Mesothelial cell of epicardium (in vitro differentiated cells): Measurements from ENCODE around the gene SLIT3. TPM values are rescaled to one million over a fixed set of nuclear protein-coding genes. Genes with fewer than 3 reads are reported as not detected.

Experiments used
- DNase-seq, 2 experiments: peaks; one replicate each; pipeline ENCODE4 v3.0.0; 2021; ENCODE audit warnings: low spot score in 2 of 2; ENCODE audit not compliant: unreplicated experiment in 2 of 2
- H3K27ac Mint-ChIP-seq: 2 replicates; pipeline ENCODE4 v1.8.0; 2021; ENCODE audit warnings: mixed read lengths
- H3K27me3 Mint-ChIP-seq: 2 replicates; pipeline ENCODE4 v1.8.0; 2021; ENCODE audit warnings: low read depth, mixed read lengths
- H3K36me3 Mint-ChIP-seq: 2 replicates; pipeline ENCODE4 v1.8.0; 2021; ENCODE audit warnings: mixed read lengths
- H3K4me1 Mint-ChIP-seq: 2 replicates; pipeline ENCODE4 v1.8.0; 2021; ENCODE audit warnings: mixed read lengths
- H3K4me3 Mint-ChIP-seq: 2 replicates; pipeline ENCODE4 v1.8.0; 2021; ENCODE audit warnings: mild to moderate bottlenecking, moderate library complexity, mixed read lengths
- H3K9me3 Mint-ChIP-seq: 2 replicates; pipeline ENCODE4 v1.8.0; 2021; ENCODE audit warnings: mixed read lengths
- total RNA-seq: library from RNA; stranded (reverse); gene quantifications from 3 replicates; pipeline ENCODE4 v1.2.1, GENCODE V29; 2021
- TF ChIP-seq, protein P1 (sequence below): fragments of 200-600 bp; sonication (generic); IDR thresholded peaks from one replicate; pipeline ENCODE4 v1.5.0; 2021; ENCODE audit warnings: antibody characterized with exemption; ENCODE audit not compliant: unreplicated experiment

Gene SLIT3
- total RNA-seq, 1 donor from 2014 or later, result 65.1 TPM

DNA sequence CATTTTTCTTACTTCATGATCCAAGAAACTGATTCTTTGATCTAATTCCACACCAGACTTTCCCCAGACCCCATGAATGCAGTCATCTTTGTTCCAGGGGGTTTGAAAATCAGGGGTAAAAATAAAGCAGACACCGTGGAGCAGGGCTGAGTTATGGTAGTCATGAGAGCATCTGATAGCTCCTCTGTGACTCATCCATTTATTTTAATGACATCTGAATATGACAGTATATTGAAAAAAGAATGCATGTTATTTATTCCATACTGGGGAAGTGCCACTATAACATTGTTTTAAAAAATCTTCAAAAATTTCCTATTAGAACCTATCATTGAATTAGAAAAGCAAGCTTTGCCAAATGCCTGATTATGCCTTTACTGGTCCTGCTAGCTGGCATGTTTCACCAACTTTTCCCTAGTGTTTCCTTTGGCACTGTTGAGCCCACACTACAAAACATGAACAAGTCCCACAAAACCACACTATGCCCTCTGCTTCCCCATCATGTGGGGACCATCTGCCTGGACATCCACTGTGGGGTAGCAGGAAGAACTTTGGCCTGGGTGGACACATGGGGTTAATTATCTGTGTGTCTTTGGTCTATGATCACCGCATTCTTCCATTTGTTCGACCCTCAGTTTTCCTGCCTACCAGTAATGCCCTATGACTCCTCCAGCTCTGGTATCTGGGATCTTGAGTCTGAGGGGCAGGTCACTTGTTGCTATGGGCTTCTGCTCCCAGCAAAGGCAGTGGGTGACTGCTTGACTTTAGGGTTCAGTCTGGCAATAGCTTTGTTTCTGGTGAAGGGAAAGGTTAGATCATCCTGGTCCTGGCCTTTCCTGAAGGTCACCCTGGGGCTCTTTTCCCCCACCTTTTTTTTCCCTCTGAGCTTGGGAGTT is 639.1 kb downstream of the SLIT3 start:
- Mint-ChIP-seq H3K36me3 (no peaks in the 10 kb centered on the region), H3K27ac (no peak overlapping the region), H3K27me3 (peaks cover 4% of the 10 kb centered on the region), H3K4me3 (no peak overlapping the region), H3K4me1 (peaks cover 9% of the 10 kb centered on the region), H3K9me3 (no peaks in the 10 kb centered on the region)
- TF ChIP-seq, protein P1, sequence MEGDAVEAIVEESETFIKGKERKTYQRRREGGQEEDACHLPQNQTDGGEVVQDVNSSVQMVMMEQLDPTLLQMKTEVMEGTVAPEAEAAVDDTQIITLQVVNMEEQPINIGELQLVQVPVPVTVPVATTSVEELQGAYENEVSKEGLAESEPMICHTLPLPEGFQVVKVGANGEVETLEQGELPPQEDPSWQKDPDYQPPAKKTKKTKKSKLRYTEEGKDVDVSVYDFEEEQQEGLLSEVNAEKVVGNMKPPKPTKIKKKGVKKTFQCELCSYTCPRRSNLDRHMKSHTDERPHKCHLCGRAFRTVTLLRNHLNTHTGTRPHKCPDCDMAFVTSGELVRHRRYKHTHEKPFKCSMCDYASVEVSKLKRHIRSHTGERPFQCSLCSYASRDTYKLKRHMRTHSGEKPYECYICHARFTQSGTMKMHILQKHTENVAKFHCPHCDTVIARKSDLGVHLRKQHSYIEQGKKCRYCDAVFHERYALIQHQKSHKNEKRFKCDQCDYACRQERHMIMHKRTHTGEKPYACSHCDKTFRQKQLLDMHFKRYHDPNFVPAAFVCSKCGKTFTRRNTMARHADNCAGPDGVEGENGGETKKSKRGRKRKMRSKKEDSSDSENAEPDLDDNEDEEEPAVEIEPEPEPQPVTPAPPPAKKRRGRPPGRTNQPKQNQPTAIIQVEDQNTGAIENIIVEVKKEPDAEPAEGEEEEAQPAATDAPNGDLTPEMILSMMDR, result no peak
- no peak for DNase-seq

DNA sequence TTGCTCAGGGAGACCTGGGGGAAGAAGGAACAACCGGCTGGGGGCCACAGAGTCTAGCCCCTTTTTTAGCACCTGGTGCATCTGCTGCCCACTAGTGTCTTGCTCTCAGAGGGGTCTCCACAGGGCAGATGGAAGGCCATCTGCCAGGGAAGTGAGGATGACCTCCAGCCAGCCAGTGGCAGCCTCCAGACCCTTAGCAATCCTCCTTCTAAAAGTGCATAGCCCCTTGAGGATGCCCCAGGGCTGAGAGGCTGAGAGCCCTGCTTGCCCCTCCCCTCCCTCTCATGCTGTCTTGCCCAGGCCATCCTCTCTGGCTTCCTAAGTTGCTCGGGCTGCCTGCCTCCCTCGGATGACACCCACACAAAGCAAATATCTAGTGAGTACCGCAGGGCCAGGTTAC is 640.2 kb downstream of the SLIT3 start:
- no peaks in the 10 kb centered on the region for H3K36me3 Mint-ChIP-seq
- DNase-seq, result no peak
- TF ChIP-seq, protein P1, result no peak
- no peaks in the 10 kb centered on the region for H3K9me3 Mint-ChIP-seq
- H3K27me3 Mint-ChIP-seq, result peaks cover 4% of the 10 kb centered on the region
- H3K4me3 Mint-ChIP-seq, result no peak overlapping the region
- H3K4me1 Mint-ChIP-seq, result peaks cover 15% of the 10 kb centered on the region
- H3K27ac Mint-ChIP-seq, result no peak overlapping the region

DNA sequence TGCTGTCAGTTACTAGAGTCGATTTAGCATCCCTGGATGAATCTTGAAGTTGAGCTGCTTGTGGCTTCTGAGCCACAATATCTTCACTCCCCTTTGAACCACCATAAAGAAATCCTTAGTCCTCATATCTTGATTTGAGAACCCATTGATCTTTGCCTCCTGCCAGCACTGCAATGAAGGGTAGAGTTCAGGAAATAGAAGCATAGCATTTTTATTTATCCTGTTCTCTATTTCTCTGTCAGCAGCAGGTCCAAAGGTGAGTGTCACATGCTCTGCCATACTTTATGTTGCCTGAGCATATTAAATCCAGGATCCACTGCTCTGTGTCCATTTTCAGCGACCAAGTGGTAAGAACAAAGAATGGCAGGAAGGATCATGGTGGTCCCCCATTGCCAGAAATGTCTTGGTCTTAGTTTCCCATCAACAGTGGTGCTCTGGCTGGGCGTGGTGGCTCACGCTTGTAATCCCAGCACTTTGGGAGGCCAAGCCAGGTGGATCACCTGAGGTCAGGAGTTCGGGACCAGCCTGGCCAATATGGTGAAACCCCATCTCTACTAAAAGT is 641.6 kb downstream of the SLIT3 start:
- Mint-ChIP-seq H3K4me3 (no peak overlapping the region), H3K9me3 (no peaks in the 10 kb centered on the region), H3K27me3 (peaks cover 4% of the 10 kb centered on the region), H3K4me1 (peaks cover 20% of the 10 kb centered on the region), H3K36me3 (no peaks in the 10 kb centered on the region), H3K27ac (no peak overlapping the region)
- TF ChIP-seq, protein P1, result no peak
- DNase-seq, result no peak

DNA sequence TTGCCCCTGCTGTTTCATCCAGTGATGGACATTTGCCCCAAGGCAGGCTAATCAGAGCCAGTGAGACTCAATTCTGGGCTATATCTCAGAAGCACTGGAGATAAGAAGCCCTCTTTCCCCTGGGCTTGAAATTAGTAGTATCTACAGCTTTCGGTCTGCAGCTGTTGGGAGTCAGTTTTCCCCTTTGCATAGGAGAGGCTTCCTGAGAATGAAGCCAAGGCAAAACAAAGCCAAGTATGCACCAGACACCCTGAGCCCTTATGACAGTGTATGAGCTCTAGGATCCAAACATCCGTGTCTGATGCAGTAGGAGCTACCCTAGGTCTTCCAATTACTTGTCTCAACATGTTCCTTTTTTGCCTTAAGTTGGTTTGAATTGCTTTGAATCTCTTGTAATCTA is 642.5 kb downstream of the SLIT3 start:
- Mint-ChIP-seq H3K36me3 (no peaks in the 10 kb centered on the region), H3K27ac (peak overlapping the region; percentile 43), H3K27me3 (peaks cover 4% of the 10 kb centered on the region), H3K4me1 (peaks cover 29% of the 10 kb centered on the region), H3K9me3 (no peaks in the 10 kb centered on the region), H3K4me3 (no peak overlapping the region)
- TF ChIP-seq, protein P1, result no peak
- no peak for DNase-seq

DNA sequence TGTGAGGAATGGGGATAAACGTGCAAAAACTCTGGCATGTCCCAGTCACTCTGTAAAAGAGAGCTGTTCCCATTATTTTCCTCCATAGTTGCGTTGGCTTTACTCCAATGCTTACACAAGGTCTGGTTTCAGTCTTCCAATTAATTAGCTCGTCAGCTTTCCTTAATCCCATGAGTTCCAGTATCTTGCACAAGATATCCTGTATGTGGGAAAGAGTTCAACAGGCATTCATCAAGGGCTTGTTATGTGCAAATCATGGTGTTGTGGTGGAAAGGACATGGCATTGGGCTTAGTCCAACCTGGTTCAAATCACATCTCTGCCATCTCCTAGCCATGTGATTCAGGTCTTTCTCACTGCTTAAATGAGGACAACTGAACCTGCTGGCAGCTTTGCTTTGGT is 644.3 kb downstream of the SLIT3 start:
- TF ChIP-seq, protein P1, result no peak
- Mint-ChIP-seq H3K27ac (no peak overlapping the region), H3K9me3 (no peaks in the 10 kb centered on the region)

More for the DNA sequence above, 644.3 kb downstream of the SLIT3 start:
- Mint-ChIP-seq H3K4me3 (no peak overlapping the region), H3K4me1 (peaks cover 33% of the 10 kb centered on the region), H3K27me3 (no peaks in the 10 kb centered on the region), H3K36me3 (no peaks in the 10 kb centered on the region)
- no peak for DNase-seq
